ENCODE results near the gene MMP19. TPM values are rescaled to one million over a fixed set of nuclear protein-coding genes. Genes with fewer than 3 reads are reported as not detected.

MMP19 gene
- total RNA-seq, 2 donors from 2014 or later: 5.0 to 7.7 TPM

- no peak overlapping the region for H3K4me3 ChIP-seq
- no peak for TF ChIP-seq CTCF (IDR thresholded peaks at IDR 0.05)
- peak; percentile 84 for DNase-seq (ENCODE audit: low spot score)
Observed at GRCh38 chr12:55847033-55847432, 4.3 kb upstream of the MMP19 start.

GRCh38 chr12:55845785-55846496 lies 3.2 kb upstream of the MMP19 start:
- H3K4me3 ChIP-seq: no peak overlapping the region
- H3K27ac ChIP-seq: peak overlapping the region; percentile 90 to 97
- no peaks in the 10 kb centered on the region for H3K9me3 ChIP-seq
- DNase-seq (ENCODE audit: low spot score): no peak
- H3K4me1 ChIP-seq: peaks cover 0 to 38% of the 10 kb centered on the region in 2 donors
- H3K36me3 ChIP-seq: no peaks in the 10 kb centered on the region
- no peaks in the 10 kb centered on the region for H3K27me3 ChIP-seq
- no peak for TF ChIP-seq CTCF (IDR thresholded peaks at IDR 0.05)

More at GRCh38 chr12:55847033-55847432, 4.3 kb upstream of the MMP19 start:
- no peaks in the 10 kb centered on the region for H3K27me3 ChIP-seq
- H3K4me1 ChIP-seq: peaks cover 0 to 39% of the 10 kb centered on the region in 2 donors
- H3K27ac ChIP-seq: peak overlapping the region; percentile 90 to 97
- no peaks in the 10 kb centered on the region for H3K36me3 ChIP-seq
- no peaks in the 10 kb centered on the region for H3K9me3 ChIP-seq

- Histone ChIP-seq H3K36me3 (no peaks in the 10 kb centered on the region), H3K27me3 (no peaks in the 10 kb centered on the region), H3K4me3 (no peak overlapping the region), H3K9me3 (no peaks in the 10 kb centered on the region), H3K27ac (peak overlapping the region; percentile 90 to 97), H3K4me1 (peaks cover 0 to 33% of the 10 kb centered on the region in 2 donors)
- no peak for TF ChIP-seq CTCF (IDR thresholded peaks at IDR 0.05)
- DNase-seq (ENCODE audit: low spot score): no peak
Observed at GRCh38 chr12:55845361-55845760, 2.6 kb upstream of the MMP19 start.

- no peaks in the 10 kb centered on the region for H3K9me3 ChIP-seq
- H3K27ac ChIP-seq: peak overlapping the region; percentile 90 to 97
- H3K4me1 ChIP-seq: peaks cover 0 to 29% of the 10 kb centered on the region in 2 donors
- H3K4me3 ChIP-seq: no peak overlapping the region
- DNase-seq (ENCODE audit: low spot score): no peak
- no peaks in the 10 kb centered on the region for H3K27me3 ChIP-seq
- H3K36me3 ChIP-seq: no peaks in the 10 kb centered on the region
- TF ChIP-seq CTCF (IDR thresholded peaks at IDR 0.05): no peak
Observed at GRCh38 chr12:55844961-55845360, 2.2 kb upstream of the MMP19 start.

GRCh38 chr12:55843431-55843830 lies 695 bp upstream of the MMP19 start:
- Histone ChIP-seq H3K4me3 (no peak overlapping the region), H3K27me3 (no peaks in the 10 kb centered on the region), H3K36me3 (no peaks in the 10 kb centered on the region), H3K27ac (no peak overlapping the region), H3K4me1 (peaks cover 0 to 23% of the 10 kb centered on the region in 2 donors), H3K9me3 (no peaks in the 10 kb centered on the region)
- TF ChIP-seq CTCF (IDR thresholded peaks at IDR 0.05): no peak
- no peak for DNase-seq (ENCODE audit: low spot score)

Data from right atrium auricular region (tissue), 2 donors.